HepG2 (cell line): ENCODE results near the gene RIC3.

Source experiments
- EZH2 ChIP-seq: conservative IDR thresholded peaks from 2 replicates; pipeline ENCODE4 v1.6.1; 2012; ENCODE audit warnings: mild to moderate bottlenecking, low read depth, low read length, moderate library complexity
- TCF7L2 ChIP-seq: IDR thresholded peaks from 2 replicates; pipeline ENCODE4 v1.6.1; 2011; ENCODE audit warnings: mild to moderate bottlenecking, low read depth, low read length, moderate library complexity

- TF ChIP-seq EZH2, result no peak
- TF ChIP-seq TCF7L2, result no peak
Observed at GRCh38 chr11:8082391-8083087, 86.3 kb downstream of the RIC3 start.
